HG02763 (cell line): ENCODE results near the gene ST6GALNAC4.
"Not testable (repeated sequence)": the region's sequence is repeated elsewhere in the genome, so short reads cannot be mapped to it uniquely, and the experiment has no call there.

Experiments
- ATAC-seq: cut with Tn5 transposase; IDR thresholded peaks from one replicate; pipeline ENCODE4 v1.9.1; 2021; ENCODE audit warnings: mild to moderate bottlenecking, moderate library complexity; ENCODE audit not compliant: unreplicated experiment

Gene ST6GALNAC4

GRCh38 chr9:127874301-127875221, 42.3 kb downstream of the ST6GALNAC4 start:
- no peak for ATAC-seq

DNA sequence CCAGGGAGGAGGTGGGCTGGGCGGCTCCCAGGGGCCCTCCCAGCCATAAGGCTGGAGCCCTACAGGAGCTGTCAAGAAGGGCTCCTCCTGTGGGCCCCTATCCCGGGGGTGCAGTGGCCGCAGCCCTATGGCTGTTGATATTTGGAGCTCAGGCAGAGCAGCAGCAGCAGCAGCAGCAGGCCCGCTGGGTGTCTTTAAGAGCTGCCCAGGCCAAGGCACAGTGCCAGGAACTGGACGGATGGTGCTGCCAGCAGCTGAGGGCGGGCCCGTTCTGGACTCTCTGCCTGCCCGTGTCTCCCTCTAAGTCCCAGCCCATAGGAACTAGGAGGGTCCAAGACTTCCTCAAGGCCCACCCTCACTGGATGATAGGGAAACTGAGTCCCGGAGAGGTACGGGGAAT, 43.0 kb downstream of the ST6GALNAC4 start:
- ATAC-seq, result no peak

GRCh38 chr9:127873223-127873691, 43.6 kb downstream of the ST6GALNAC4 start:
- no peak for ATAC-seq

GRCh38 chr9:127872369-127873222, 44.2 kb downstream of the ST6GALNAC4 start:
- ATAC-seq, result no peak

DNA sequence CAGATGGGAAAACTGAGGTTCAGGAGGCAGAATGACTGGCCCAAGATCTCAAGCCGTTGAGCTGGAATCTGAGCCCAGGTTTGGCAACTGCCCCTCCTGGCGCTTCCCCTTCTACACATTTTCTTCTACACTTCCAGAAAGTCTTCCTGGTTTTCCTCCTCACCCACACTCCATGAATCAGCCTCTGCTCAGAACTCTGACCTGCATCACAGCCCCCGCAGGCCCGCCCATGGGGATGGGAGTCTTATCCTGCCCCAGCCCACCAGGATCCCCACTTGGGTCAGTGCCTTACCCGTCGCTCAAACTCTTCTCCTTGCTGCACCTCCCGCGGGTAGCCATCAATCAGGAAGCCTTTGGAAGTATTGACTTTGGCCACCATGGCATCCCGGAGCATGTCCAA, 45.3 kb downstream of the ST6GALNAC4 start:
- ATAC-seq, result no peak

DNA sequence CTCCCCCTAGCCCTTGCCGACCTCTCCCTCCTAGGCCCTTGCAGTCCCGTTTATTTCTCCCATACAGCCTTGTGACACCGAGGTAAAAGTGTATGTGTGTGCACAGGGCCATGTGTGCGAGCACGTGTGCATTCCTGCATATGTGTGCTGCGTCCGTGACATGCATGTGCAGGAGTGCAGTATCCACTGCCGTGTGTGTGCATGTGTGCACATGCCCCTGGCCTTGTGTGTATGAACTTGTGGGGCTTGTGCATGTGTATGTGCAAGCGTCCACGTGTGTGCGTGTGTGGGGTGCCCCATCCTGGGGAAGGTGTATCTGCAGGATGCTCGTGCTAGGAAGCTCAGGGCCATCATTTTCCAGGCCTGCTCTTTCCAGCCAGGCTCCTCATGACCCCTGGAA, 46.0 kb downstream of the ST6GALNAC4 start:
- ATAC-seq, result no peak

DNA sequence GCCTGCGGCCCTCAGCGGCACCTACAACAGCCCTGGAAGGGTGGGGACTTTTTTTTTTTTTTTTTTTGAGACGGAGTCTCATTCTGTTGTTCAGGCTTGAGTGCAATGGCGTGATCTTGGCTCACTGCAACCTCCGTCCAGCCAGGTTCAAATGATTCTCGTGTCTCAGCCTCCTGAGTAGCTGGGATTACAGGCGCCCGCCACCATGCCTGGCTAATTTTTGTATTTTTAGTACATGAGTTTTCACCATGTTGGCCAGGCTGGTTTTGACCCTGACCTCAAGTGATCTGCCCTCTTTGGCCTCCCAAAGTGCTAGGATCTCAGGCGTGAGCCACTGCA, 46.7 kb downstream of the ST6GALNAC4 start:
- ATAC-seq, result not testable (repeated sequence)

DNA sequence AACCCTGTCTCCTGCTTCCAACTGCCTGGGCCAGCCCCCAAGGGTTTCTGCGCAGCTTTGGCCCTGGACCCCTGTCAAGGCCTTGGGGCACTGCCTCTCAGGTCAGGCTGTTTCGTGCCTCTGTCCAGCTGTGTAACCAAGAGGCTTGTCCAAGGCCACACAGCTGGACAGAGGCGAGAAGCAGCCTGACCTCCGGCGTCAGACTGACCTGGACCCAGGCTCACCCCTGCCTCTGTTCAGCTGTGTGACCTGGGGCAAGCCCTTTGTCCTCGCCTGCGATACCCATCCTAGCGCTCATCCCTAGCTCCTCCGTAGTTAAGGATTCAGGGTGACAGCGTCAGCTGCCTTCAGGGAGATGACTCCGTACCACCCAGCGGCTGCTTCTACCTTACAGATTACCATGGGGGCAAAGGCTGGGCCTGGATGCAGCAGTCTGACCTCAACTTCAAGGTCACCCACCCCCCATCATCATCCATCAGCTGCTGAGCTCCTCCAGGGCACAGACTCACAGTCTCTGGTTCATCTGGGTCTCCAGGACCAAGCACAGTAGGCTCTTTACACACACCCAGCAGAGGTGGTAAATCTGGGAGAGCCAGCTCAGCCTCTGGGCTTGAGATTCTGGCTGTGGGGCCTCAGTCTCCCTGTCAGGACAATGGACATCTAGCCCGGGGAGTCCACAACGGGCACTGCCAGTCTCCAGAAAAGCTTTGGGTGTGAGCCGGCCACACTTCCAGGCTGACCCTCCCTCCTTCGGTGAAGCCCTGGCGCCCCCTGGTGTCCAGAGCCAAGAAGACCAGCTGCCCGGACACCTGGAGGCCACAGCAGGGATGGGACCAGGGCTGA, 47.3 kb downstream of the ST6GALNAC4 start:
- ATAC-seq, result peak; percentile 44

- ATAC-seq, result no peak
These were observed 48.5 kb downstream of the ST6GALNAC4 start for GRCh38 chr9:127868278-127868902.

- no peak for ATAC-seq
These were observed 49.2 kb downstream of the ST6GALNAC4 start for GRCh38 chr9:127867356-127868277.

DNA sequence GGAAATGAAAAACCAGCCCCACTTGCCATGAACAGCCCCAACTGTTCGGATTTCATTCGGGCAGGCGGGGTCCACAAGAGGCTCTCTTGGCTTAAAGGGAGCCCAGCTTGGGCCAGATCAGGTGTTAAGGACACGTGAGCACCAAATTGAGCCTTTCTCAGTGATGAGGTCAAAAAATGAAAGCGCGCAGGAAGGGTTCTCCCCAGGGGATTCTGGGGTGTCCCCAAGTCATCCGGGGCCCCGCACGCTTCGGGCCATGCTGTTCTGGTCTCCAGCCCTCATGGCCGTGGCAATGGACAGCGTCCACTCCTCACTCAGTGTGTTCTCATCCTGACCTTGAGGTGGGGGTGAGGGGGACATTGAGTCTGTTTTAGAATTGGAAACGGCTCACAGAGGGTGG, 50.3 kb downstream of the ST6GALNAC4 start:
- ATAC-seq, result no peak

- ATAC-seq, result no peak
These were observed 51.0 kb downstream of the ST6GALNAC4 start for GRCh38 chr9:127865645-127866464.

GRCh38 chr9:127863191-127863621, 53.6 kb downstream of the ST6GALNAC4 start:
- no peak for ATAC-seq

DNA sequence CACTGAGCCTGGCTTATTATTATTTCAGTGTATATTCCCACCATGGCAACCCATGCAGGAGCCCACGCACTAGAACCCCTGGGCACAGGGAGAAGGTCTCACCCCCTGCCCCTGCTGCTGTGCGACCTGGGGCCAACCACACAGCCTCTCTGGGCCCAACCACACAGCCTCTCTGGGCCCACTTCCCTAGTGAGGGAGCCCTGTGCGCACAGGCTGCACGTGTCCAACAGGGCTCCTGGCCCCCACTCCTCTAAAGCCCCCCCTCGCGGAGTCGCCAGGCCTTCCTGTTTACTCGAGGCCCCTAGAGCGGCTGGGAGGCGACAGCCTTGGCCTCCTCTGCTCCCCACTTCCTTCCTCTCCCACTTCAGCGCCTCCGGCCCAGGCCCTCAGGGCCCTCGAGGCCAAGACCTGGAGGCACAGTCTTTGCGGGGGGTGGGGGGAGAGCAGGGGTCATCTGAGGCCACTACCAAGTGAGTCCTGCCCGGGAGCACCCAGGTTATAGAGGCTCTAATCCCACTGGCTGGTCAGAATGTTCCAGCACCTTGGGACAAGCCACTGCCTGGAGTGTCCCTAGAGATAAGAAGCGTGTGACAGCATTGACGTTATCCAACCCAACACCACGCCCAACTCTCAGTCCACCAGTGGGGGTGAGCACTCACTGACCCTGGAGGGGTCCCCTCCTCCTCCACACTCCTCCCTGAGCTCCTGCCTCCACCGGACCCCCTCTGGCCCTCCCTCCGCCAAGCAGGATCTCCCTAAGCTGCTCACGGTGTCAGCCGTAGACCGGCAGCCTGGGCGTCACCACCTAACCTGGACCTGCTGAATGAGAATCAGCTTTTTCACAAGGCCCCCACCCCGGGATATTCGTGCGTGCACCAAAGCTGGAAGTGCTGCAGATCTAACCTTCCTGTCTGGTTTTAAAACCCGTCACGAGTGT, 54.5 kb downstream of the ST6GALNAC4 start:
- ATAC-seq, result no peak

DNA sequence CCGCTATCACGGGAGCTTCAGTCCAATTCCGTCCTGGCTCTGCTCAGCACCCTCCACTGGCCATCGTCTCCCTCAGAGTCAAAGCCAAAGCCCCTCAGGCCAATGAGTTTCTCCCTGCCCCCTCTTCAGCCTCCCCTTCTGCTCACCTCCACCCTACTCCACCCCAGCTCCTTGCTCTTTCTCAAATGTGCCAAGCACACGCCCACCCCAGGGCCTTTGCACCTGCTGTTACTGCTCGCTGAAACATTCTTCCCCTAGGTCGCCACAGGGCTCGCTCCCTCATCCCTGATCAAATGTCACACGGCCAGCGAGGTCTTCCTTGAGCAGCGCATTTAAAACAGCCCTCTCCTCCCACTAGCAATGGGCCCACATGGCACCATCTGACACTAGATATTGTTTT, 56.1 kb downstream of the ST6GALNAC4 start:
- ATAC-seq, result no peak

DNA sequence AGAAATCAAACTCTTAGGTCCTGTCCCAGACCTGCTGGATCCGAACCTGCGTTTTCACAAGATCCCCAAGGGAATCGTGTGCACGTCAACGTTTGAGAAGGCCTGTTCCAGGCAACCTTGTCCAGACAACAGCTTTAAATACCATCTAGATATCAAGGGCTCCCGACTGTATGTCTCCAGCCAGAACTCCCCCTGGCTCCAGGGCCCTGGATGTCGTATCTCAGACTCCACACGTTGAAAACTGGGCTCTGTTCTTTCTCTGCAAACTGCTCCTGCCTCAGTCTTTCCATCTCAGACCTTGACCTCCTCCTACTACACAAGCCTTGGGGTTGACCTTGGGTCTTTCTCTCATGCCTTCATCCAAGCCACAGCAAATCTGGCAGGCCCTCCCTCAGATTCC, 56.6 kb downstream of the ST6GALNAC4 start:
- no peak for ATAC-seq

GRCh38 chr9:127858041-127858512, 58.8 kb downstream of the ST6GALNAC4 start:
- ATAC-seq, result no peak
